Neutrophil (primary cell): ENCODE measurements around the gene CA10.

Experiments
- H3K27ac ChIP-seq: fragments of 200-600 bp; sonication (generic); 2 replicates; pipeline ENCODE4 v1.5.1; 2016; ENCODE audit warnings: mild to moderate bottlenecking, moderate library complexity
- H3K27me3 ChIP-seq: fragments of 200-600 bp; sonication (generic); 2 replicates; pipeline ENCODE4 v1.6.0; 2016; ENCODE audit warnings: mild to moderate bottlenecking
- H3K36me3 ChIP-seq: fragments of 200-600 bp; sonication (generic); 2 replicates; pipeline ENCODE4 v1.5.1; 2017
- H3K4me1 ChIP-seq, 2 experiments: fragments of 200-600 bp in 1 of 2; sonication (generic) in 1 of 2; 1 replicate in 1 of 2; 2 replicates in 1 of 2; pipeline versions ENCODE4 v1.5.1 to v1.6.1; 2013 to 2016; ENCODE audit warnings: low read depth in 1 of 2, low read length in 1 of 2, mild to moderate bottlenecking in 1 of 2, moderate library complexity in 1 of 2; ENCODE audit not compliant: control insufficient read depth in 1 of 2, insufficient read depth in 1 of 2
- H3K4me3 ChIP-seq, 2 experiments: fragments of 200-600 bp in 1 of 2; sonication (generic) in 1 of 2; 1 replicate in 1 of 2; 2 replicates in 1 of 2; pipeline ENCODE4 v1.5.1; 2013 to 2016; ENCODE audit warnings: low read depth in 1 of 2, low read length in 1 of 2, mild to moderate bottlenecking in 1 of 2, moderate library complexity in 1 of 2
- H3K9me3 ChIP-seq: fragments of 200-600 bp; sonication (generic); 2 replicates; pipeline ENCODE4 v1.5.1; 2016
- CTCF ChIP-seq: fragments of 200-600 bp; sonication (generic); IDR thresholded peaks from 2 replicates; pipeline ENCODE4 v1.5.1; 2016; ENCODE audit warnings: antibody characterized with exemption

CA10 gene

DNA sequence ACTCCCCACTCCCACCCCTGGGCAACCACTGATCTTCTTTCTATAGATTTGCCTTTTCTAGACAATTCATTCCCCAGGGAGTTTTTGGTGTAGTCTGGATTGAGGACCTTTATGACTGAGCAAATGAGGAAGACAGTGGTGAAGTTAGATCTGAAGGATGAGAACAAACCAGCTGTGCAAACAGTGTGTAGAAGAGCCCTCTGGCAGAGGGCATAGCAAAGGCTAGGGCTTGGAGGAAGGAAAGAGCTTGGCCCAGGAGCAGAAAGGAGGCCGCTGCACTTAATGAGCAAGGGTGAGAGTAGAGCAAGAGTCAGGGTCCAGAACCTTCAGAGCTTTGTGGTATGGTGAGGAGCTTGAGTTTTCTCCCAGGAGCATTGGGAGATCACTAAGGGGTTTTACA lies 352.7 kb downstream of the CA10 start:
- no peak overlapping the region for H3K4me3 ChIP-seq
- H3K9me3 ChIP-seq = no peaks in the 10 kb centered on the region
- TF ChIP-seq CTCF = no peak
- no peaks in the 10 kb centered on the region for H3K4me1 ChIP-seq
- no peaks in the 10 kb centered on the region for H3K36me3 ChIP-seq
- H3K27ac ChIP-seq = no peak overlapping the region
- no peaks in the 10 kb centered on the region for H3K27me3 ChIP-seq

DNA sequence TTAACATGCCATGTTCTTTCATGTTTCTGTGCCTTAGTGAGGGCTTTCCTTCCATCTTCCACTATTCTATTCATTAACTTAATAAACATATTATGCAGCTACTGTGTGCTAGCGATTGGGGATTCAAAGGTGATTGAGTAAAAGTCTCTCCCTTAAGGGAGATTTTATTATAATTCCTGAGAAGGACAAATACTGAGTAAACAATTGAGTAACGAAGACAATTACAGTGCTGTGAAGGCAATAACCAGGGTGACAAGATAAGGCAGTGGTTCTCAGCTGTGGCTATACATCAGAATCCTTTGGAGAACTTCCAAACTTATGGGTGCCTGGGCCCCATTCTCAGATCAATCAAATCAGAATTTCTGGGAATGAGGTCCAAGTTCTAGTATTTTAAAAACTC lies 353.3 kb downstream of the CA10 start:
- H3K27me3 ChIP-seq = no peaks in the 10 kb centered on the region
- H3K27ac ChIP-seq = no peak overlapping the region
- no peak for TF ChIP-seq CTCF
- no peaks in the 10 kb centered on the region for H3K4me1 ChIP-seq
- H3K36me3 ChIP-seq = no peaks in the 10 kb centered on the region
- H3K4me3 ChIP-seq = no peak overlapping the region
- H3K9me3 ChIP-seq = no peaks in the 10 kb centered on the region

- Histone ChIP-seq H3K9me3 (no peaks in the 10 kb centered on the region), H3K27ac (no peak overlapping the region), H3K4me3 (no peak overlapping the region), H3K27me3 (no peaks in the 10 kb centered on the region), H3K4me1 (no peaks in the 10 kb centered on the region), H3K36me3 (no peaks in the 10 kb centered on the region)
- TF ChIP-seq CTCF = no peak
Observed at GRCh38 chr17:51803161-51803560, 355.4 kb downstream of the CA10 start.

DNA sequence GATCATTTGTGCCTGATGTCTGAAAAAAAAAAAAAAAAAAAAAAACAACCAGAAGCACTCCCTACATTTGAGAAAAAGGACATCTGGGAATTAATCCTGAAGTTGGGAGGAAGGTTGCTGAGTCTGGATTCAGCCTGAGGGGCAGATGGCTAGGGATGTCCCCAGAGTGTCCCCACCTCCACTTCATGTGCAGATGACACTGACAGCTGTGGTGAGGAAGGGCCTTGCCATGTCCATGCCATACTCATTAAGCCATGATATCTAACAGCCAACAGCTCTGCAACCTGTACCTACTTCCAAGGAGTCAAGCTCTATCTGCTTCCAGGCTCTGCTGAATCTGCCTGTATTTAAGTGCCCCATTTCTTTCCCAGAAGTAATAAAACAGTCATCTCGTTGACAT lies 356.0 kb downstream of the CA10 start:
- Histone ChIP-seq H3K27me3 (no peaks in the 10 kb centered on the region), H3K27ac (no peak overlapping the region), H3K9me3 (no peaks in the 10 kb centered on the region), H3K4me1 (no peaks in the 10 kb centered on the region), H3K4me3 (no peak overlapping the region), H3K36me3 (no peaks in the 10 kb centered on the region)
- no peak for TF ChIP-seq CTCF

- Histone ChIP-seq H3K27ac (no peak overlapping the region), H3K4me1 (no peaks in the 10 kb centered on the region), H3K27me3 (no peaks in the 10 kb centered on the region), H3K4me3 (no peak overlapping the region), H3K9me3 (no peaks in the 10 kb centered on the region), H3K36me3 (no peaks in the 10 kb centered on the region)
- no peak for TF ChIP-seq CTCF
Observed at GRCh38 chr17:51801626-51802025, 356.9 kb downstream of the CA10 start.

DNA sequence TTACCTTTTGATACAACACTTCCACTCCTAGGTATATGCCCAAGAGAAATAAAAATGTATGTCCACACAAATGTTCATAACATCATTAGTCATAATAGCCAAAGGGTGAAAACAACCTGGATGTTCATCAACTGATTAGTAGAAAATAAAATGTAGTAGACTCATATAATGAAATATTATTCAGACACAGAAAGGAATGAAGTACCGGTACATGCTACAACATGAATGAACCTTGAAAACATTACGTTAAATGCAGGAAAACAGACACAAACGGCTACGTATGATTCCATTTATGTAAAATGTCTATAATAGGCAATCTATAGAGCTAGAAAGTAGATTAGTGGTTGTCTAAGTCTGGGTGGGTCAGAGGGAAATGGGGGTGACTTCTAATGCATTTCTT lies 358.5 kb downstream of the CA10 start:
- TF ChIP-seq CTCF = no peak
- no peaks in the 10 kb centered on the region for H3K27me3 ChIP-seq
- no peak overlapping the region for H3K27ac ChIP-seq
- no peaks in the 10 kb centered on the region for H3K4me1 ChIP-seq
- H3K9me3 ChIP-seq = no peaks in the 10 kb centered on the region
- no peaks in the 10 kb centered on the region for H3K36me3 ChIP-seq
- no peak overlapping the region for H3K4me3 ChIP-seq
